SW480 (cell line): ENCODE data around the gene AKAIN1.
A peak's percentile ranks its signal among the peaks of the same experiment; 100 is the strongest.

Experiments
- DNase-seq: peaks from one replicate; pipeline ENCODE4 v3.0.0-alpha.2; 2016; ENCODE audit warnings: low spot score

AKAIN1 gene

DNA sequence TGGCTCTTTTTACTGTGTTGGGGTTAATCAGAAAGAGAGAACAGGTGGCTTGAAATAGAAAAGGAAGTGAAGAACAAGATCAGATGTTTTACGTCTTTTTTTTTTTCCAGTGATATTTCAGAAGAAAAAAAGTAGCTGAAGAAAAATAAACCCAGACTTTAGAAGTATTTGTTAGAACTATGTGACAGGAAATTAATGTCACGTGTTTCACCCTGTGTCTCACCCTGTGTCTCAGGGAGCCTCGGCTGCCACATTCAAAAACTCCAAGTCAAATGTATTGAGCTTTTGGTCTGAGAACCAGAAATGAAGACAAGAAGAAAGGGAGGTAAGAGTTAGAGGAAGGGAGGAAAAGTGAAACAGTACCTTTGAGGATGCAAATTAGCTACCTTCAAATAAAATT lies 38.0 kb downstream of the AKAIN1 start:
- no peak for DNase-seq

- DNase-seq, result no peak
Observed at GRCh38 chr18:5158587-5158986, 38.5 kb downstream of the AKAIN1 start.

GRCh38 chr18:5158172-5158571 lies 38.9 kb downstream of the AKAIN1 start:
- DNase-seq, result no peak

DNA sequence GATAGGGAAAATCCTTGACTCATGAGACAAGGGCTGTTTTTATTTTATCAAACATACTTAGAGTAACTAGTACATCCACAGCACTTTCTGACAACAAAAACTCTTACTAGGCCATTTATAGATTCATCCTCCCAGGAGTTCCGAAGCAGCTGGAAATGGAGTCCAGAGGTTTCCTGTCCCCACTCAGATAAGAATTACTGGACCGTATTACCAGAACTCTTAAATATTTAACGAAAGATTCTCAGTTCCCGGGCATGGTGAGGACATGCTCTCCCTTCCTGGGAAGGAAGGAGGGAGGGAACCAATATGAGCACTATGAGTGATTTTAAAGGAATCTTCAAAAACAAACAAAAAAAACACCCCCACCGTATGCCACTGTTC lies 41.2 kb downstream of the AKAIN1 start:
- no peak for DNase-seq

GRCh38 chr18:5155218-5155906 lies 41.7 kb downstream of the AKAIN1 start:
- DNase-seq, result no peak

- DNase-seq, result no peak
Observed at GRCh38 chr18:5152343-5153020, 44.6 kb downstream of the AKAIN1 start.

GRCh38 chr18:5150894-5151293 lies 46.2 kb downstream of the AKAIN1 start:
- DNase-seq, result no peak

DNA sequence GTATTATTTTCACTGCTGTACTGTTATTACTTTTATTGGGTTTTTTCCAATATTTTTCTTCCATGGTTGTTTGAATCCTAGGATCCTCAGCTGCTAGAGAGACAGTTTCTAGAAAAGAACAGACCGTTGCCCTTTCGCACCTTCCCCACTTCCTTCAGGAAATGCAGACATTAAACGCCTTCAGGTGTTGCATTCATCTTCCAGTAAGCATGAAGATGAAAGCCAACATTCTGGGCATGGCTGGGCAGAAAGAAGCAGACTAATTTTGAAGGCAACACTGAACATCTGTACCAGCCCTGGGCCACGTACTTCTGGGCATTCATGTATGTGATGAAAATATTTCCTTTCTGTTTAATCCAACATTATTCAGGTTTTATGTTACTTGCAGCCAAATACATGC lies 51.0 kb downstream of the AKAIN1 start:
- no peak for DNase-seq

GRCh38 chr18:5145168-5145825 lies 51.8 kb downstream of the AKAIN1 start:
- no peak for DNase-seq

DNA sequence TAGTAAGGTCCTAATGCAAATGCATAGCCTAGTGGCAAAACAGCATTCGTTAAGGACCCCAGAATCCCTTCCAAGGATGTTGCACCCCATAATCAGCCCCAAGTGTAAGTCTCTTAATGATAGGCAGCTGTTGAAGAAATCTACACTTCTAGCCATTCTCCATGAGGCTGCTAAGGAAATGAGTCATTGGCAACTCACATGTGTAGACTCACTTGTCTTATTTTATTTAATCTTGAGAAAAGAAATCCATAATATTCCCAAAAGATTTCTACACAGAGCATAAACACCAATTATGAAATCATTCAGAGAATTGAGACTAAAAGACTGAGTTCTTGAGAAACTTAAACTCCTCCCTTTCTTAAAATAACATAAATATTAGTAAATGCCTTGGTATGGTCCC lies 52.4 kb downstream of the AKAIN1 start:
- DNase-seq, result no peak

GRCh38 chr18:5142859-5143258 lies 54.2 kb downstream of the AKAIN1 start:
- DNase-seq, result no peak

DNA sequence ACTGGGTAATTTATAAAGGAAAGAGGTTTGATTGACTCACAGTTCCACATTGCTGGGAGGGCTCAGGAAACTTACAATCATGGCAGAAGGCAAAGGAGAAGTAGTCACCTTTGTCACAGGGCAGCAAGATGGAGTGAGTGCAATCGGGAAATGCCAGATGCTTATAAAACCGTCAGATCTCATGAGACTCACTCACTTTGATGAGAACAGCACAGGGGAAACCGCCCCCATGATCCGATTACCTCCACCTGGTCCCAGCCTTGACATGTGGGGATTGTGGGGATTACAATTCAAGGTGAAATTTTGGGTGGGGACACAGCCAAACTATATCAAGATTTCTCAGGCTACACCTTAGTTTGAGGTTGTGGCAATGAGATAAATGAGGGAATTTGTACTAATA lies 54.9 kb downstream of the AKAIN1 start:
- DNase-seq, result no peak

GRCh38 chr18:5137261-5137660 lies 59.8 kb downstream of the AKAIN1 start:
- DNase-seq, result no peak

DNA sequence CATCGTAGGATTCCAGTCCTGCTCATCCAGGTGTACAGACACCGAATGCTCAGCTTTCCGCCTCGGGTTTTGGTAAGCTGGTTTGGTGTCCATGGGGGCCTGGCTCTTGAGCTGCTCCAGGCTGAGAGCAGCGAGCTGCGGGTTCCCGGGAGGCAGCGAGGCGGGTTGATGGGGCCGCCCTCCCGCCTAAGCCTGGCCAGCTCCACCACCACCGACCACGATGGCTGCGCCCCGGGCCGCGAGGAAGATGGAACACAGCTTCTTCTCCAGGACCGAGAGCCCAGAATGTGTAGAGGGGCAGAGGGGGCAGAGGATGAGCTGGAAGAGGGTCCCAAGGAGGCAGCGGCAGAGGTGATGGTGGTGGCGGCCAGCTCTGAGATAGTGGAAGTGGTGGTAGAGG lies 64.1 kb downstream of the AKAIN1 start:
- DNase-seq, result no peak

- no peak for DNase-seq
Observed at GRCh38 chr18:5122272-5122671, 74.8 kb downstream of the AKAIN1 start.

- DNase-seq, result no peak
Observed at GRCh38 chr18:5110266-5110665, 86.8 kb downstream of the AKAIN1 start.

- no peak for DNase-seq
Observed at GRCh38 chr18:5107988-5108387, 89.1 kb downstream of the AKAIN1 start.

- peak; percentile 9 for DNase-seq
Observed at GRCh38 chr18:5106730-5107129, 90.3 kb downstream of the AKAIN1 start.

- DNase-seq, result no peak
Observed at GRCh38 chr18:5104246-5104645, 92.8 kb downstream of the AKAIN1 start.

- no peak for DNase-seq
Observed at GRCh38 chr18:5103693-5104092, 93.4 kb downstream of the AKAIN1 start.

DNA sequence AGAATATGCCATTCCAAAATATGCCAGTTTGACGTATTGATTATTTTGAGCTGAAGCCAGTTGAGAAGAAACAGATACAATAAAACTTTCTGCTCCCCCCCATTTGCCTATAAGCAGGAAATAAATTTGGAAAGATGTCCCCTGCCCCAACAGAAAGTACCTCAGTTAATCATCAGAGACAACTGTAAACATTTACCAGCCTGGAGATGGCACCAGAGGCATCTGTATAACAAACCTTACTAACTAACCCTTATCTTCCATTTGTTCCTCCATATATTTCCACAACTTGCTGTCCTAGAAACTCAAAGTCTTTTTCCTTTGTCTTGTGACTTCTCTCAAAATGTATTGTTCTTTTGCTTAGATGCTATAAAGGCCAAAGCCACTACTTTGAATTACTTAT lies 93.8 kb downstream of the AKAIN1 start:
- no peak for DNase-seq

DNA sequence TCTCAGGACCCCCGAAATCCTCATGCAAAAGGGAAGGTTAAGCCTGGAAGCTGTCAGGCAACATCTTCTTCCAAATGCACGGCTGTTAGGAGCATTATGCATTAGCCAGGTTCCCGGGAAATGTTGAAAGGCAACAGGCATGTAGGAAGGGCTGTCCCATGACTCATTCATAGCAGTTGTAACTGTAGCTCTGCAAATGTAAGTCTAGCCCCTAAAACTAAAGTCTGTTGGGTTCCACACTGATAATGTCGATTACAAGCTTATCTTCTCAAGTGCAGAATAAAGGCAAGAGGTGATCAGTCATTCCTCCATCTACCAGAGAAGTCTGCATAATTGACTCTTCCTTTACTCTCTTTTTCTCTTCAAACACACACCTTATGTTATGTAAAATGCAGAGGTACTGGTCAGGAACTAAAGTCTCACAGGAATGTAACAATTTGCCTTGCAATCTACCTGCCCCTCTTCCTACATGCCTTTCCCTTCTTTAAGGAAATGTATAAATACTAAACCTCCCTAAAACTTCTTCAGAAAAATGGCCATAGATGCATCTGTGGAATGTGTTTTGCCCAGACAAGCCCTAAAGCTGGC lies 99.8 kb downstream of the AKAIN1 start:
- DNase-seq, result no peak

GRCh38 chr18:5095239-5095638 lies 101.8 kb downstream of the AKAIN1 start:
- no peak for DNase-seq
